Measurements from ENCODE around the gene PPP1R1B. TPM values are rescaled to one million over a fixed set of nuclear protein-coding genes. Genes with fewer than 3 reads are reported as not detected.

The PPP1R1B gene
- polyA plus RNA-seq, 1 donor (not counting 4 experiments of a cell fraction or from before 2014, with no cell fraction given) = 0.18 TPM

GRCh38 chr17:39617446-39618245 lies 9.1 kb upstream of the PPP1R1B start:
- Histone ChIP-seq H3K27ac (ENCODE audit: control insufficient read depth, insufficient read depth, low read length) (no peak overlapping the region), H2AFZ (ENCODE audit: control insufficient read depth, low read length) (no peak overlapping the region), H3K27me3 (ENCODE audit: control insufficient read depth, extremely low read depth, insufficient read depth, low read length) (peaks cover 30% of the 10 kb centered on the region), H3K9me3 (ENCODE audit: control insufficient read depth, low read depth, low read length) (no peaks in the 10 kb centered on the region), H3K4me1 (ENCODE audit: control insufficient read depth, extremely low read depth, insufficient read depth, low read length) (peaks cover 6% of the 10 kb centered on the region), H3K4me2 (ENCODE audit: control insufficient read depth, extremely low read depth, insufficient read depth, low read depth, low read length) (peak overlapping the region; percentile 92), H3K9me1 (ENCODE audit: control insufficient read depth, extremely low read depth, insufficient read depth, low read length) (no peaks in the 10 kb centered on the region), H4K20me1 (ENCODE audit: control insufficient read depth, extremely low read depth, insufficient read depth, low read length) (no peaks in the 10 kb centered on the region), H3K9ac (ENCODE audit: control insufficient read depth, extremely low read depth, insufficient read depth, low read length) (peak overlapping the region; percentile 54), H3K36me3 (ENCODE audit: control insufficient read depth in 2 of 2, extremely low read depth in 1 of 2, insufficient read depth in 2 of 2, low read length in 2 of 2) (no peaks in the 10 kb centered on the region), H3K4me3 (ENCODE audit: control insufficient read depth in 2 of 3, extremely low read depth in 1 of 3, insufficient read depth in 2 of 3, low read depth in 1 of 3, low read length in 3 of 3) (peak overlapping the region; percentile 41 to 77 (median 44)), H3K79me2 (ENCODE audit: control insufficient read depth, insufficient read depth, low read length) (no peaks in the 10 kb centered on the region)
- DNase-seq (ENCODE audit: low read depth, low spot score) (no peak), FAIRE-seq (no peak)
- dilution Hi-C loops (cut with MboI; ENCODE audit: extremely low pct_ligation_motif_present, low sequenced_read_pairs) = no loop called here
- no peak for TF ChIP-seq CTCF (optimal IDR thresholded peaks at IDR 0.05 in 1 of 3, IDR thresholded peaks at IDR 0.05 in 1 of 3, conservative IDR thresholded peaks at IDR 0.05 in 1 of 3; ENCODE audit: extremely low read depth in 1 of 3, insufficient read depth in 2 of 3, low read length in 3 of 3)
- no peak for TF ChIP-seq EZH2 (IDR thresholded peaks at IDR 0.05; ENCODE audit: low read length)

- FAIRE-seq (no peak), DNase-seq (ENCODE audit: low read depth, low spot score) (no peak)
- peak overlapping the region; percentile 54 for H3K9ac ChIP-seq (ENCODE audit: control insufficient read depth, extremely low read depth, insufficient read depth, low read length)
- no peak overlapping the region for H3K27ac ChIP-seq (ENCODE audit: control insufficient read depth, insufficient read depth, low read length)
- H4K20me1 ChIP-seq (ENCODE audit: control insufficient read depth, extremely low read depth, insufficient read depth, low read length) = peaks cover 2% of the 10 kb centered on the region
- H3K36me3 ChIP-seq (ENCODE audit: control insufficient read depth in 2 of 2, extremely low read depth in 1 of 2, insufficient read depth in 2 of 2, low read length in 2 of 2) = no peaks in the 10 kb centered on the region
- H3K27me3 ChIP-seq (ENCODE audit: control insufficient read depth, extremely low read depth, insufficient read depth, low read length) = peaks cover 30% of the 10 kb centered on the region
- H3K4me1 ChIP-seq (ENCODE audit: control insufficient read depth, extremely low read depth, insufficient read depth, low read length) = peaks cover 9% of the 10 kb centered on the region
- H2AFZ ChIP-seq (ENCODE audit: control insufficient read depth, low read length) = peak overlapping the region; percentile 65
- no peaks in the 10 kb centered on the region for H3K79me2 ChIP-seq (ENCODE audit: control insufficient read depth, insufficient read depth, low read length)
- TF ChIP-seq CTCF (optimal IDR thresholded peaks at IDR 0.05 in 1 of 3, IDR thresholded peaks at IDR 0.05 in 1 of 3, conservative IDR thresholded peaks at IDR 0.05 in 1 of 3; ENCODE audit: extremely low read depth in 1 of 3, insufficient read depth in 2 of 3, low read length in 3 of 3) (no peak), EZH2 (IDR thresholded peaks at IDR 0.05; ENCODE audit: low read length) (no peak)
- H3K9me3 ChIP-seq (ENCODE audit: control insufficient read depth, low read depth, low read length) = no peaks in the 10 kb centered on the region
- dilution Hi-C loops (cut with MboI; ENCODE audit: extremely low pct_ligation_motif_present, low sequenced_read_pairs) = no loop called here
- no peaks in the 10 kb centered on the region for H3K9me1 ChIP-seq (ENCODE audit: control insufficient read depth, extremely low read depth, insufficient read depth, low read length)
- H3K4me3 ChIP-seq (ENCODE audit: control insufficient read depth in 2 of 3, extremely low read depth in 1 of 3, insufficient read depth in 2 of 3, low read depth in 1 of 3, low read length in 3 of 3) = peak overlapping the region; percentile 41 to 80 (median 77)
- H3K4me2 ChIP-seq (ENCODE audit: control insufficient read depth, extremely low read depth, insufficient read depth, low read depth, low read length) = peak overlapping the region; percentile 92
These were observed 8.4 kb upstream of the PPP1R1B start for GRCh38 chr17:39618246-39618913.
